Gastroesophageal sphincter (tissue), 4 donors: ENCODE data around the gene FGF14. TPM values are rescaled to one million over a fixed set of nuclear protein-coding genes. Genes with fewer than 3 reads are reported as not detected.

ENCODE experiments used
- ATAC-seq: fragments of 150-250 bp; one replicate; pipeline ENCODE4 v1.9.1; 2016; ENCODE audit warnings: mild to moderate bottlenecking, moderate library complexity
- H3K27ac ChIP-seq, 4 donors: fragments of 200-600 bp; sonication (generic) in 3 of 4; 1 replicate in 3 of 4; 2 replicates in 1 of 4; pipeline ENCODE4 v1.5.1; 2016 to 2019
- H3K27me3 ChIP-seq: fragments of 200-600 bp; sonication (generic); one replicate; pipeline ENCODE4 v1.5.1; 2019
- H3K36me3 ChIP-seq, 2 donors: fragments of 200-600 bp; sonication (generic); one replicate each; pipeline ENCODE4 v1.5.1; 2019; ENCODE audit warnings: control low read depth in 1 of 2
- H3K4me1 ChIP-seq, 3 donors: fragments of 200-600 bp; sonication (generic); 1 replicate in 2 of 3; 2 replicates in 1 of 3; pipeline ENCODE4 v1.5.1; 2016 to 2019; ENCODE audit warnings: control low read depth in 2 of 3
- H3K4me3 ChIP-seq, 2 donors: fragments of 200-600 bp; sonication (generic); one replicate each; pipeline ENCODE4 v1.5.1; 2019; ENCODE audit warnings: mild to moderate bottlenecking in 1 of 2, moderate library complexity in 1 of 2
- H3K9me3 ChIP-seq, 3 donors: fragments of 200-600 bp; sonication (generic); one replicate each; pipeline ENCODE4 v1.5.1; 2017 to 2019; ENCODE audit warnings: control low read depth in 2 of 3
- CTCF ChIP-seq, 4 experiments: fragments of 200-600 bp in 2 of 4; fragments of 450-650 bp in 2 of 4; sonication (generic) in 1 of 4; IDR thresholded peaks; one replicate each; pipeline ENCODE4 v1.5.1; 2017 to 2019; ENCODE audit warnings: antibody characterized with exemption in 4 of 4, mild to moderate bottlenecking in 2 of 4, moderate library complexity in 2 of 4
- EP300 ChIP-seq: sonication (generic); formaldehyde crosslinking; IDR thresholded peaks from one replicate; pipeline ENCODE4 v1.6.1; 2017; ENCODE audit warnings: antibody characterized with exemption, mild to moderate bottlenecking
- POLR2A ChIP-seq, 2 donors: fragments of 450-650 bp; IDR thresholded peaks; one replicate each; pipeline ENCODE4 v1.6.1; 2017; ENCODE audit warnings: antibody characterized with exemption in 2 of 2, mild to moderate bottlenecking in 2 of 2, moderate library complexity in 1 of 2
- POLR2AphosphoS5 ChIP-seq: sonication (generic); formaldehyde crosslinking; IDR thresholded peaks from one replicate; pipeline ENCODE4 v1.6.1; 2017; ENCODE audit warnings: antibody characterized with exemption
- WGBS, 2 donors: methylation state at CpG; one replicate each; pipeline ENCODE4 v1.1.5; 2018; ENCODE audit warnings: low coverage in 1 of 2; 5-methylcytosine and 5-hydroxymethylcytosine counted together
- total RNA-seq, 4 donors: library from RNA; depleted of rRNA; stranded (reverse); fragments of >200 nt; gene quantifications; one replicate each; pipeline ENCODE4 v1.1.0, GENCODE V29; 2016

Gene FGF14
- total RNA-seq, 4 donors from 2014 or later: 0.31 to 2.0 (median 0.95) TPM

GRCh38 chr13:102192858-102193257 lies 209.0 kb downstream of the FGF14 start:
- no peaks in the 10 kb centered on the region for H3K9me3 ChIP-seq
- no peaks in the 10 kb centered on the region for H3K27me3 ChIP-seq
- 95 to 100% methylated on average over 1 to 2 of the region's 2 CpGs for WGBS, 2 donors
- TF ChIP-seq POLR2AphosphoS5 (no peak), POLR2A (IDR thresholded peaks at IDR 0.05) (no peak), CTCF (IDR thresholded peaks at IDR 0.05) (no peak), EP300 (no peak)
- no peaks in the 10 kb centered on the region for H3K36me3 ChIP-seq
- no peaks in the 10 kb centered on the region for H3K4me1 ChIP-seq
- no peak for ATAC-seq
- no peak overlapping the region for H3K27ac ChIP-seq
- H3K4me3 ChIP-seq: no peak overlapping the region

GRCh38 chr13:102191951-102192502 lies 209.8 kb downstream of the FGF14 start:
- 22 to 56% methylated on average over 1 of the region's 1 CpG for WGBS, 2 donors
- Histone ChIP-seq H3K9me3 (no peaks in the 10 kb centered on the region), H3K27me3 (no peaks in the 10 kb centered on the region), H3K4me1 (no peaks in the 10 kb centered on the region), H3K4me3 (no peak overlapping the region), H3K36me3 (no peaks in the 10 kb centered on the region), H3K27ac (no peak overlapping the region)
- TF ChIP-seq POLR2AphosphoS5 (no peak), EP300 (no peak), CTCF (IDR thresholded peaks at IDR 0.05) (no peak), POLR2A (IDR thresholded peaks at IDR 0.05) (no peak)
- ATAC-seq: no peak

GRCh38 chr13:102190930-102191329 lies 210.9 kb downstream of the FGF14 start:
- 67 to 78% methylated on average over 1 to 2 of the region's 2 CpGs for WGBS, 2 donors
- Histone ChIP-seq H3K4me3 (no peak overlapping the region), H3K9me3 (no peaks in the 10 kb centered on the region), H3K27me3 (no peaks in the 10 kb centered on the region), H3K36me3 (no peaks in the 10 kb centered on the region), H3K4me1 (no peaks in the 10 kb centered on the region), H3K27ac (no peak overlapping the region)
- ATAC-seq: no peak
- TF ChIP-seq CTCF (IDR thresholded peaks at IDR 0.05): no peak
- no peak for TF ChIP-seq POLR2A (IDR thresholded peaks at IDR 0.05)
- TF ChIP-seq POLR2AphosphoS5: no peak
- no peak for TF ChIP-seq EP300

DNA sequence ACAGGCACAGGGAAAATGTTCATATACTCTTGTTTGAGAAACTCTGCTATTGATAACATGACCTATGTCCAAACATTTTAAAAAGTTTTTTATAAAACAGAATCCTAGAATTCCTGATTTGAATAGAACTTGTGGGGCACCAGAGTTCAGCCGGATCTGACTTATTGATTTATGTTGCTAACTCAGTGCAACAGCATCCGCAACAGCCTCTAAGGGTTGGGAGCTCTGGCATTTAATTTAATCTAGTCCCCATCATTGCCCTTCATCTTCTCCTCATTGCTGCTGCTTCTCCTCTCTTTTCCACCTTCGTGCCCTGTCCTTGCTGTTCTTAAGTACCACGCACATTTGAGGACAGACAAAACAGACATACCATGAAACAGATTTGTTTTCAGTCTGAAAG lies 214.5 kb downstream of the FGF14 start:
- WGBS, 2 donors: 100% methylated on average over 1 to 3 of the region's 4 CpGs
- no peaks in the 10 kb centered on the region for H3K4me1 ChIP-seq
- TF ChIP-seq EP300 (no peak), POLR2AphosphoS5 (no peak), POLR2A (IDR thresholded peaks at IDR 0.05) (no peak), CTCF (IDR thresholded peaks at IDR 0.05) (no peak)
- H3K4me3 ChIP-seq: no peak overlapping the region
- no peak overlapping the region for H3K27ac ChIP-seq
- no peaks in the 10 kb centered on the region for H3K9me3 ChIP-seq
- no peaks in the 10 kb centered on the region for H3K36me3 ChIP-seq
- no peak for ATAC-seq
- H3K27me3 ChIP-seq: no peaks in the 10 kb centered on the region

- 43 to 68% methylated on average over 5 of the region's 5 CpGs for WGBS, 2 donors
- H3K9me3 ChIP-seq: no peaks in the 10 kb centered on the region
- no peaks in the 10 kb centered on the region for H3K36me3 ChIP-seq
- H3K4me1 ChIP-seq: no peaks in the 10 kb centered on the region
- H3K27me3 ChIP-seq: no peaks in the 10 kb centered on the region
- no peak overlapping the region for H3K27ac ChIP-seq
- TF ChIP-seq POLR2A (IDR thresholded peaks at IDR 0.05) (no peak), EP300 (no peak), CTCF (IDR thresholded peaks at IDR 0.05) (no peak), POLR2AphosphoS5 (no peak)
- ATAC-seq: no peak
- no peak overlapping the region for H3K4me3 ChIP-seq
These were observed 216.4 kb downstream of the FGF14 start for GRCh38 chr13:102185375-102185984.
